Osteoblast (primary cell): ENCODE data around the gene ATPAF2. TPM values are rescaled to one million over a fixed set of nuclear protein-coding genes. Genes with fewer than 3 reads are reported as not detected.

Source experiments
- DNase-seq: peaks from one replicate; pipeline ENCODE4 v3.0.0; 2011; ENCODE audit warnings: low spot score, mixed read lengths; ENCODE audit not compliant: insufficient read length; ENCODE audit errors: missing footprints
- H2AFZ ChIP-seq: 2 replicates; pipeline ENCODE4 v1.6.0; 2011; ENCODE audit warnings: mild to moderate bottlenecking, low read length
- H3K27ac ChIP-seq: 2 replicates; pipeline ENCODE4 v1.5.1; 2011; ENCODE audit warnings: mild to moderate bottlenecking, low read depth, low read length, moderate library complexity
- H3K27me3 ChIP-seq: 2 replicates; pipeline ENCODE4 v1.6.0; 2012; ENCODE audit warnings: mild to moderate bottlenecking, control low read depth, inconsistent platforms, low read length, moderate library complexity; ENCODE audit not compliant: insufficient read depth
- H3K36me3 ChIP-seq: 2 replicates; pipeline ENCODE4 v1.5.1; 2011; ENCODE audit warnings: mild to moderate bottlenecking, low read length, control low read depth, moderate library complexity; ENCODE audit not compliant: insufficient read depth
- H3K4me1 ChIP-seq: 2 replicates; pipeline ENCODE4 v1.5.1; 2011; ENCODE audit warnings: mild to moderate bottlenecking, low read length, control low read depth, moderate library complexity; ENCODE audit not compliant: insufficient read depth
- H3K4me2 ChIP-seq: 2 replicates; pipeline ENCODE4 v1.6.0; 2011; ENCODE audit warnings: mild to moderate bottlenecking, low read length; ENCODE audit not compliant: insufficient read depth
- H3K4me3 ChIP-seq: fragments of 200-600 bp; sonication (generic); 3 replicates; pipeline ENCODE4 v1.5.1; 2012; ENCODE audit warnings: mild to moderate bottlenecking, low read length, inconsistent platforms; ENCODE audit not compliant: insufficient read depth
- H3K79me2 ChIP-seq: 2 replicates; pipeline ENCODE4 v1.6.0; 2012; ENCODE audit warnings: mild to moderate bottlenecking, low read length, control low read depth, inconsistent platforms; ENCODE audit not compliant: insufficient read depth
- H3K9me3 ChIP-seq: 2 replicates; pipeline ENCODE4 v1.5.1; 2011; ENCODE audit warnings: low read depth, low read length, control low read depth
- H4K20me1 ChIP-seq: 2 replicates; pipeline ENCODE4 v1.6.0; 2012; ENCODE audit warnings: mild to moderate bottlenecking, low read length, control low read depth; ENCODE audit not compliant: insufficient read depth
- CTCF ChIP-seq: IDR thresholded peaks from 2 replicates; pipeline ENCODE4 v1.5.1; 2011; ENCODE audit warnings: mild to moderate bottlenecking, low read depth, low read length, moderate library complexity; ENCODE audit errors: extremely low read depth
- total RNA-seq: library from RNA; depleted of rRNA; stranded (reverse); fragments of >200 nt; gene quantifications from 2 replicates; pipeline ENCODE4 v1.2.3, GENCODE V29; 2012

The ATPAF2 gene
- total RNA-seq, 1 donor: 20.3 TPM

GRCh38 chr17:18040261-18040858 is 1.4 kb upstream of the ATPAF2 start:
- no peak for DNase-seq
- Histone ChIP-seq H3K4me2 (peak overlapping the region; percentile 91), H3K4me1 (peaks cover 31% of the 10 kb centered on the region), H3K4me3 (peak overlapping the region; percentile 90), H3K79me2 (peaks cover 77% of the 10 kb centered on the region), H3K9me3 (no peaks in the 10 kb centered on the region), H3K27me3 (no peaks in the 10 kb centered on the region), H3K36me3 (peaks cover 5% of the 10 kb centered on the region), H4K20me1 (peaks cover 20% of the 10 kb centered on the region), H3K27ac (peak overlapping the region; percentile 59), H2AFZ (peak overlapping the region; percentile 77)
- TF ChIP-seq CTCF: no peak

GRCh38 chr17:18039535-18040260 is 730 bp upstream of the ATPAF2 start:
- H3K9me3 ChIP-seq: no peaks in the 10 kb centered on the region
- peaks cover 72% of the 10 kb centered on the region for H3K79me2 ChIP-seq

GRCh38 chr17:18038149-18038850 is 668 bp downstream of the ATPAF2 start:
- H3K4me3 ChIP-seq: peak overlapping the region; percentile 90
- no peaks in the 10 kb centered on the region for H3K27me3 ChIP-seq
- no peak for DNase-seq
- H3K9me3 ChIP-seq: no peaks in the 10 kb centered on the region
- H3K4me1 ChIP-seq: peaks cover 31% of the 10 kb centered on the region
- peak overlapping the region; percentile 65 for H3K27ac ChIP-seq
- H4K20me1 ChIP-seq: peaks cover 9% of the 10 kb centered on the region
- no peak for TF ChIP-seq CTCF
- H3K36me3 ChIP-seq: no peaks in the 10 kb centered on the region
- peak overlapping the region; percentile 91 for H3K4me2 ChIP-seq
- peaks cover 65% of the 10 kb centered on the region for H3K79me2 ChIP-seq
- H2AFZ ChIP-seq: peak overlapping the region; percentile 94

More at GRCh38 chr17:18039535-18040260, 730 bp upstream of the ATPAF2 start:
- peaks cover 31% of the 10 kb centered on the region for H3K4me1 ChIP-seq
- TF ChIP-seq CTCF: no peak
- peak; percentile 84 for DNase-seq
- no peaks in the 10 kb centered on the region for H3K27me3 ChIP-seq
- H3K36me3 ChIP-seq: no peaks in the 10 kb centered on the region
- peak overlapping the region; percentile 77 for H2AFZ ChIP-seq
- H4K20me1 ChIP-seq: peaks cover 20% of the 10 kb centered on the region
- H3K27ac ChIP-seq: peak overlapping the region; percentile 65
- H3K4me2 ChIP-seq: peak overlapping the region; percentile 91
- H3K4me3 ChIP-seq: peak overlapping the region; percentile 90

- no peak overlapping the region for H3K27ac ChIP-seq
- no peaks in the 10 kb centered on the region for H3K36me3 ChIP-seq
- H3K4me3 ChIP-seq: no peak overlapping the region
- peaks cover 57% of the 10 kb centered on the region for H3K79me2 ChIP-seq
- H3K9me3 ChIP-seq: no peaks in the 10 kb centered on the region
- TF ChIP-seq CTCF: no peak
- H2AFZ ChIP-seq: no peak overlapping the region
- H3K27me3 ChIP-seq: no peaks in the 10 kb centered on the region
- H3K4me2 ChIP-seq: peak overlapping the region; percentile 91
- peaks cover 31% of the 10 kb centered on the region for H3K4me1 ChIP-seq
- no peak for DNase-seq
- peaks cover 7% of the 10 kb centered on the region for H4K20me1 ChIP-seq
Measured at GRCh38 chr17:18037486-18037885, 1.5 kb downstream of the ATPAF2 start.
